KOPT-K1 (cell line): ENCODE measurements around the gene NDUFA7.
"Not testable (repeated sequence)": the region's sequence is repeated elsewhere in the genome, so short reads cannot be mapped to it uniquely, and the experiment has no call there.

ENCODE experiments used
- H3K27ac ChIP-seq: fragments of 200-600 bp; sonication (generic); 2 replicates; pipeline ENCODE4 v1.5.1; 2016; ENCODE audit warnings: antibody characterized with exemption, mild to moderate bottlenecking, low read depth, low read length; ENCODE audit not compliant: poor library complexity, severe bottlenecking
- H3K36me3 ChIP-seq: fragments of 200-600 bp; sonication (generic); 2 replicates; pipeline ENCODE4 v1.5.1; 2017; ENCODE audit warnings: antibody characterized with exemption, mild to moderate bottlenecking, low read length, moderate library complexity; ENCODE audit not compliant: insufficient read depth
- H3K9me3 ChIP-seq: fragments of 200-600 bp; sonication (generic); 2 replicates; pipeline ENCODE4 v1.5.1; 2017; ENCODE audit warnings: antibody characterized with exemption, low read length, mild to moderate bottlenecking; ENCODE audit not compliant: insufficient read depth, poor library complexity, severe bottlenecking

NDUFA7 gene

GRCh38 chr19:8269724-8270123 is 51.5 kb downstream of the NDUFA7 start:
- Histone ChIP-seq H3K9me3 (no peaks in the 10 kb centered on the region), H3K27ac (peak overlapping the region; percentile 72), H3K36me3 (no peaks in the 10 kb centered on the region)

GRCh38 chr19:8265872-8266271 is 55.3 kb downstream of the NDUFA7 start:
- H3K9me3 ChIP-seq, result no peaks in the 10 kb centered on the region
- H3K36me3 ChIP-seq, result no peaks in the 10 kb centered on the region
- H3K27ac ChIP-seq, result no peak overlapping the region

GRCh38 chr19:8264248-8264647 is 56.9 kb downstream of the NDUFA7 start:
- not testable (repeated sequence) for H3K36me3 ChIP-seq, H3K9me3 ChIP-seq

GRCh38 chr19:8262431-8262830 is 58.7 kb downstream of the NDUFA7 start:
- H3K27ac ChIP-seq, result no peak overlapping the region
- H3K36me3 ChIP-seq, result no peaks in the 10 kb centered on the region
- H3K9me3 ChIP-seq, result no peaks in the 10 kb centered on the region

More at GRCh38 chr19:8264248-8264647, 56.9 kb downstream of the NDUFA7 start:
- H3K27ac ChIP-seq, result not testable (repeated sequence)

- no peak overlapping the region for H3K27ac ChIP-seq
- H3K36me3 ChIP-seq, result no peaks in the 10 kb centered on the region
- H3K9me3 ChIP-seq, result no peaks in the 10 kb centered on the region
Observed at GRCh38 chr19:8261881-8262280, 59.3 kb downstream of the NDUFA7 start.

GRCh38 chr19:8261347-8261746 is 59.8 kb downstream of the NDUFA7 start:
- H3K27ac ChIP-seq, result no peak overlapping the region
- no peaks in the 10 kb centered on the region for H3K36me3 ChIP-seq
- H3K9me3 ChIP-seq, result no peaks in the 10 kb centered on the region
